Measurements from ENCODE around the gene ANKS1B. TPM values are rescaled to one million over a fixed set of nuclear protein-coding genes. Genes with fewer than 3 reads are reported as not detected.

The ANKS1B gene
- total RNA-seq, 1 experiment from 2014 or later = 5.8 TPM

- TF ChIP-seq ATF6 (CRISPR knock-in tag; IDR thresholded peaks at IDR 0.05) (no peak), GRHL2 (CRISPR knock-in tag; IDR thresholded peaks at IDR 0.05; ENCODE audit: insufficient replicate concordance, severe bottlenecking) (no peak), CBFB (CRISPR knock-in tag; IDR thresholded peaks at IDR 0.05; ENCODE audit: low read depth) (no peak)
Observed at GRCh38 chr12:99875081-99875480, 109.7 kb downstream of the ANKS1B start (continued).

- Mint-ChIP-seq H3K9me3 (peaks cover 12% of the 10 kb centered on the region), H3K4me3 (no peak overlapping the region), H3K27me3 (ENCODE audit: low read depth) (no peaks in the 10 kb centered on the region), H3K27ac (no peak overlapping the region), H3K36me3 (peaks cover 3% of the 10 kb centered on the region; the same call in 1 of the 2 replicates), H3K4me1 (no peaks in the 10 kb centered on the region)
- ATAC-seq = no peak
- DNase-seq (ENCODE audit: low spot score) = no peak
- ChIA-PET CTCF (no interaction called here), POLR2A (no interaction called here)
- TF ChIP-seq MYBL2 (CRISPR knock-in tag; IDR thresholded peaks at IDR 0.05) = no peak
- no peak for TF ChIP-seq PREB (CRISPR knock-in tag; IDR thresholded peaks at IDR 0.05; ENCODE audit: borderline replicate concordance)
- TF ChIP-seq MLX (CRISPR knock-in tag; IDR thresholded peaks at IDR 0.05) = no peak
- TF ChIP-seq STAT6 (CRISPR knock-in tag; conservative IDR thresholded peaks at IDR 0.05; ENCODE audit: low read depth) = no peak
- no peak for TF ChIP-seq AFF4 (CRISPR knock-in tag; IDR thresholded peaks at IDR 0.05; ENCODE audit: borderline replicate concordance)
- TF ChIP-seq SMAD4 (CRISPR knock-in tag; IDR thresholded peaks at IDR 0.05) = no peak
- TF ChIP-seq RORB (CRISPR knock-in tag; IDR thresholded peaks at IDR 0.05) = no peak
- no peak for TF ChIP-seq GTF2I (CRISPR knock-in tag; conservative IDR thresholded peaks at IDR 0.05)
- no peak for TF ChIP-seq ATF6 (CRISPR knock-in tag; IDR thresholded peaks at IDR 0.05)
- TF ChIP-seq CREM (CRISPR knock-in tag; IDR thresholded peaks at IDR 0.05) = no peak
- no peak for TF ChIP-seq GRHL2 (CRISPR knock-in tag; IDR thresholded peaks at IDR 0.05; ENCODE audit: insufficient replicate concordance, severe bottlenecking)
- TF ChIP-seq ZNF512 (CRISPR knock-in tag; IDR thresholded peaks at IDR 0.05; ENCODE audit: borderline replicate concordance) = no peak
- TF ChIP-seq TEAD4 (CRISPR knock-in tag; IDR thresholded peaks at IDR 0.05) = no peak
- TF ChIP-seq MXD4 (CRISPR knock-in tag; IDR thresholded peaks at IDR 0.05; ENCODE audit: borderline replicate concordance) = no peak
- no peak for TF ChIP-seq FOXP1 (CRISPR knock-in tag; IDR thresholded peaks at IDR 0.05; ENCODE audit: borderline replicate concordance)
- no peak for TF ChIP-seq SMAD3 (CRISPR knock-in tag; IDR thresholded peaks at IDR 0.05; ENCODE audit: borderline replicate concordance)
- TF ChIP-seq FOXJ3 (CRISPR knock-in tag; IDR thresholded peaks at IDR 0.05; ENCODE audit: borderline replicate concordance) = no peak
- no peak for TF ChIP-seq NR1H2 (CRISPR knock-in tag; IDR thresholded peaks at IDR 0.05)
- no peak for TF ChIP-seq HMGA2 (CRISPR knock-in tag; IDR thresholded peaks at IDR 0.05)
Observed at GRCh38 chr12:99870085-99870484, 114.7 kb downstream of the ANKS1B start.
